Thoracic aorta (tissue), 2 donors: Measurements from ENCODE around the gene WAC. TPM values are rescaled to one million over a fixed set of nuclear protein-coding genes. Genes with fewer than 3 reads are reported as not detected.

Source experiments
- ATAC-seq: fragments of 150-250 bp; one replicate; pipeline ENCODE4 v1.8.0; 2017; ENCODE audit warnings: low read depth; ENCODE audit not compliant: insufficient number of reproducible peaks, low FRiP score
- DNase-seq: peaks from one replicate; pipeline ENCODE4 v3.0.0-alpha.2; 2020; ENCODE audit warnings: low spot score
- H3K27ac ChIP-seq, 2 donors: fragments of 200-600 bp; sonication (generic); 1 replicate in 1 of 2; 2 replicates in 1 of 2; pipeline ENCODE4 v1.5.1; 2016; ENCODE audit warnings: mild to moderate bottlenecking in 2 of 2, moderate library complexity in 2 of 2
- H3K27me3 ChIP-seq: fragments of 200-600 bp; sonication (generic); replicated peaks from 2 replicates; pipeline ENCODE4 v1.6.0; 2016; ENCODE audit warnings: mild to moderate bottlenecking; ENCODE audit not compliant: insufficient read depth
- H3K36me3 ChIP-seq: fragments of 200-600 bp; sonication (generic); one replicate; pipeline ENCODE4 v1.5.1; 2016
- H3K4me1 ChIP-seq, 2 donors: fragments of 200-600 bp; sonication (generic); 1 replicate in 1 of 2; 2 replicates in 1 of 2; pipeline versions ENCODE4 v1.5.1 to v1.6.0; 2016; ENCODE audit warnings: low read depth in 2 of 2, mild to moderate bottlenecking in 1 of 2; ENCODE audit not compliant: control insufficient read depth in 1 of 2
- H3K4me3 ChIP-seq: fragments of 200-600 bp; sonication (generic); 2 replicates; pipeline ENCODE4 v1.5.1; 2016; ENCODE audit warnings: mild to moderate bottlenecking
- H3K9me3 ChIP-seq: fragments of 200-600 bp; sonication (generic); 2 replicates; pipeline ENCODE4 v1.5.1; 2016
- total RNA-seq, 2 donors: library from RNA; depleted of rRNA; stranded (reverse); fragments of >200 nt; gene quantifications; one replicate each; pipeline versions ENCODE4 v1.1.0 to v1.2.3, GENCODE V29; 2016
- TF ChIP-seq, protein P1 (sequence below): fragments of 200-600 bp; sonication (generic); IDR thresholded peaks from one replicate; pipeline ENCODE4 v1.5.1; 2019; ENCODE audit warnings: antibody characterized with exemption

WAC gene
- total RNA-seq, 2 donors from 2014 or later = 102 to 142 TPM

DNA sequence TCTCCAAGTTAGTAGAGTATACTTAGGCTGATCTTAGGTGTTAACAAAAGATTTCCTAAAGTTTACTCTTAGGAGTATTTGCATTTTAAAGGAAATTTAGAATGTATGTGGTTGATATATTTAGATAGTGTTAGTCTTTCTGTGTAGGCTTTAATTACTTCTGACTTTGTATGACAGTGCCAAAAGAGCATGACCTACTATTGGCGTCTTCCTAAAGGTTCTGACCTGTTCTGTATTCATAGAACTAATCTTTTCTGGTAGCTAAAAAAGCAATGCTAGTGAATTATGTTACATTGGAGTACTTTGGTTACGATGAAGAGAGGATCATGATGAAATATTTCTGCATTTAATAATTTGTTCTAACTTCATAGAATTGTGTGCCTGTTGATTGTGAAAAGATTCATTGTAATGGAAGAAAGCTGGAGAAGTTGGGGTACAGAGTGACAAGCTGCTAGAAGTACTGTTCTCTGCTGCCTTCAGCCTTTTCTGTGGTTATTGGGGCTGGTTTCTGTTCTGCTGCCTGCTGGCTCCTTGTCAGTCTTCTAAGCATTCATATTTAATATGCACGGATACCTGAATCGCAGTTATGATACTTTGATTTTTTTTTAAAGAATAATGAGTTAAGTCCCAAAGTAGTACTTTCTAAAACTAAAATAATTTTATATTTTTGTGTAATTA lies 13.2 kb downstream of the WAC start:
- H3K36me3 ChIP-seq = peaks cover 7% of the 10 kb centered on the region
- no peaks in the 10 kb centered on the region for H3K27me3 ChIP-seq
- peaks cover 12 to 32% of the 10 kb centered on the region in 2 donors for H3K4me1 ChIP-seq
- H3K9me3 ChIP-seq = no peaks in the 10 kb centered on the region
- no peak overlapping the region for H3K4me3 ChIP-seq
- no peak overlapping the region for H3K27ac ChIP-seq
- ATAC-seq = no peak
- TF ChIP-seq, protein P1, sequence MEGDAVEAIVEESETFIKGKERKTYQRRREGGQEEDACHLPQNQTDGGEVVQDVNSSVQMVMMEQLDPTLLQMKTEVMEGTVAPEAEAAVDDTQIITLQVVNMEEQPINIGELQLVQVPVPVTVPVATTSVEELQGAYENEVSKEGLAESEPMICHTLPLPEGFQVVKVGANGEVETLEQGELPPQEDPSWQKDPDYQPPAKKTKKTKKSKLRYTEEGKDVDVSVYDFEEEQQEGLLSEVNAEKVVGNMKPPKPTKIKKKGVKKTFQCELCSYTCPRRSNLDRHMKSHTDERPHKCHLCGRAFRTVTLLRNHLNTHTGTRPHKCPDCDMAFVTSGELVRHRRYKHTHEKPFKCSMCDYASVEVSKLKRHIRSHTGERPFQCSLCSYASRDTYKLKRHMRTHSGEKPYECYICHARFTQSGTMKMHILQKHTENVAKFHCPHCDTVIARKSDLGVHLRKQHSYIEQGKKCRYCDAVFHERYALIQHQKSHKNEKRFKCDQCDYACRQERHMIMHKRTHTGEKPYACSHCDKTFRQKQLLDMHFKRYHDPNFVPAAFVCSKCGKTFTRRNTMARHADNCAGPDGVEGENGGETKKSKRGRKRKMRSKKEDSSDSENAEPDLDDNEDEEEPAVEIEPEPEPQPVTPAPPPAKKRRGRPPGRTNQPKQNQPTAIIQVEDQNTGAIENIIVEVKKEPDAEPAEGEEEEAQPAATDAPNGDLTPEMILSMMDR = no peak
- no peak for DNase-seq

DNA sequence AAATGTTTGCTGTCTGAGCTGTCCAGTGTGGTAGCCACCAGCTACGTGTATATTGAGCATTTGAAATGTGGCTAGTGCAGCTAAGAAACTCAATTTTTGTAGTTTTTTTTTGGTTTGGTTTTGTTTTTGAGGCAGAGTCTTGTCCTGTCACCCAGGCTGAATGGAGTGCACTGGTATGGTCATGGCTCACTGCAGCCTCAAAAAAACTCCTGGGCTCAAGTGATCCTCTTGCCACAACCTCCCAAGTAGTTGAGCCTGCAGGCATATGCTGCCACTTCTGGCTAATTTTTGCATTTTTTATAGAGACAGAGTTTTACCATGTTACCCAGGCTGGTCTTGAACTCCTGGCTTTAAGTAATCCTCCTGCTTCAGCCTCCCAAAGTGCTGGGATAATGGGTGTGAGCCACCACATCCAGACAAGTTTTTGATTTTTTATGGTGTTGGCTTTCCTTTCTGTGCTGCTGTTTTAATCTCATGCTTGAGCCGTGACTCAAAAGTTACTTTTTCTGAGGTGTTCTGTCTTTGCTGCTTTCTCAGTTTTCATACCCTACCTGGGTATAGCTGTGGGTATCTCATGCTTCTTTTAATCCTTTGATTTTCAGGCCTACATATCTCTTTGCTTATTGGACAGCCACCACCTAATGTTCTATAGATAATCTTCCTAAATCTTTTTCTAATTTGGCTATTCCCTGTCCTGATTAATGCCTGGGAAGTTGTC lies 16.0 kb downstream of the WAC start:
- H3K4me1 ChIP-seq = peaks cover 10 to 58% of the 10 kb centered on the region in 2 donors
- no peak overlapping the region for H3K4me3 ChIP-seq
- TF ChIP-seq, protein P1 = no peak
- H3K27me3 ChIP-seq = no peaks in the 10 kb centered on the region
- ATAC-seq (no peak), DNase-seq (no peak)
- H3K9me3 ChIP-seq = no peaks in the 10 kb centered on the region
- H3K27ac ChIP-seq = no peak overlapping the region
- H3K36me3 ChIP-seq = peaks cover 2% of the 10 kb centered on the region

DNA sequence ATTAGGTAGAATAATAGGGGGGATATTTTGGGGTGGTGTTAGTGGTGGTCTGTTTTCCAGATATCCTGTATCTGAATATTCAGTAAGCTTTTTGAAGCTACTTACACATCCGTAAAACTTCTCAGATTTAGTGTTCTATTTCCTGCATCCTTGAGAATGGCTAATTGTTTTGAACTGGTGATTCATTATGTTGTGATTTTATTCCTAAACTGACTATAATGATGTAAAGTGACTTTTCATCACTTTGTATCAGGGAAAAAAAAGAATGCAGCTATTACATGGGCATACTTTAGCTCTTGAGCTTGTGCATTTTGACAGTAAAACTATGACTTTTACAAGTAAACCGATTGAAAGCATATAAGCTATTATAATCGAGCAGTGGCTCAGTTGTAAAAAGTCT lies 18.2 kb downstream of the WAC start:
- no peaks in the 10 kb centered on the region for H3K27me3 ChIP-seq
- no peak overlapping the region for H3K27ac ChIP-seq
- TF ChIP-seq, protein P1 = no peak
- H3K4me3 ChIP-seq = no peak overlapping the region
- no peaks in the 10 kb centered on the region for H3K9me3 ChIP-seq
- peaks cover 2 to 63% of the 10 kb centered on the region in 2 donors for H3K4me1 ChIP-seq
- no peaks in the 10 kb centered on the region for H3K36me3 ChIP-seq
- ATAC-seq (no peak), DNase-seq (no peak)

DNA sequence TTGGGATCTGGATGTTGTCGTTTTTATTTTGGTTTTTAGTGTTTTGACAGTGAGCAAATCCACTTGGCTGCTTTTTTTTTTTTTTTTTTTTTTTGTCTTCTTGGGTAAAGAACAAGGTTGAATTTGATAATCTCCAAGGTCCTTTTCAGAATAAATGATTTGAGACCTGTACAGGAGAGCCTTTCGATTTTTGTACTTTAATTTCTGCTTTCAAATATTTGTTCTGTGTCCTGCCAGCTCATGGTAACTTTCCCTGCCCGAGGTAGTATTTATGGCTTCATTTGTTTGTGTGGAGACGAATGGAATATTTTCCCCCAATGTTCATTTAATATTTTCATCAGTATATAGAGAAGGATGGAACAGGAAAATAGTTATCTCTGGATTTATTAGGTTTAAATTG lies 19.9 kb downstream of the WAC start:
- H3K36me3 ChIP-seq = no peaks in the 10 kb centered on the region
- ATAC-seq (no peak), DNase-seq (no peak)
- H3K9me3 ChIP-seq = no peaks in the 10 kb centered on the region
- TF ChIP-seq, protein P1 = no peak
- no peak overlapping the region for H3K4me3 ChIP-seq
- no peak overlapping the region for H3K27ac ChIP-seq
- H3K27me3 ChIP-seq = no peaks in the 10 kb centered on the region
- H3K4me1 ChIP-seq = peaks cover 5 to 74% of the 10 kb centered on the region in 2 donors

DNA sequence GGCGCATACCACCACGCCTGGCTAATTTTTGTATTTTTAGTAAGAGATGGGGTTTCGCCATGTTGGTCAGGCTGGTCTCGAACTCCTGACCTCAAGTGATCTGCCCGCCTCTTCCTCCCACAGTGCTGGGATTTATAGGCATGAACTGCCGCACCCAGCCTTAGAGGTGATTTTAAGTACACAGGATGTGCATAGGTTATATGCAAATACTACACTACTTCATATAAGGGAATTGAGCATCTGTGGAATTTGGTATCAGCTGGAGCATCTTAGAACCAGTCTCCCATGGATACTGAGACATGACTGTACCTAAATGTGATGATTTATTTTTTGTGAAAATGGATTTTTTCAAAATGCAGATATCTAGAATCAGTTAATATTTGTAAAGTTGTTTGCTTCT lies 21.1 kb downstream of the WAC start:
- Histone ChIP-seq H3K27ac (no peak overlapping the region), H3K4me1 (peaks cover 15 to 86% of the 10 kb centered on the region in 2 donors), H3K36me3 (no peaks in the 10 kb centered on the region), H3K4me3 (no peak overlapping the region), H3K27me3 (no peaks in the 10 kb centered on the region), H3K9me3 (no peaks in the 10 kb centered on the region)
- DNase-seq (no peak), ATAC-seq (no peak)
- TF ChIP-seq, protein P1 = no peak
